NT2/D1 (cell line): ENCODE data around the gene OPRL1.

Experiments used
- SUZ12 ChIP-seq: IDR thresholded peaks from 2 replicates; pipeline ENCODE4 v1.6.1; 2011; ENCODE audit not compliant: insufficient read length, insufficient read depth; ENCODE audit errors: extremely low read depth
- YY1 ChIP-seq: IDR thresholded peaks from 2 replicates; pipeline ENCODE4 v1.6.1; 2011; ENCODE audit not compliant: insufficient read length, insufficient read depth
- ZNF274 ChIP-seq: IDR thresholded peaks from 2 replicates; pipeline ENCODE4 v1.6.1; 2011; ENCODE audit warnings: mild to moderate bottlenecking, low read depth, low read length

- TF ChIP-seq ZNF274 (no peak), YY1 (no peak), SUZ12 (no peak)
These were observed 25.8 kb upstream of the OPRL1 start for GRCh38 chr20:64053841-64054661.
